GM12801 (cell line): ENCODE measurements around the gene SLC26A11.

Experiments
- TF ChIP-seq, protein P1 (sequence below): IDR thresholded peaks from one replicate; pipeline ENCODE4 v1.5.1; 2011; ENCODE audit warnings: control low read depth; ENCODE audit not compliant: insufficient read length; ENCODE audit errors: extremely low read depth

The SLC26A11 gene

GRCh38 chr17:80281516-80281915 is 61.3 kb downstream of the SLC26A11 start:
- TF ChIP-seq, protein P1, sequence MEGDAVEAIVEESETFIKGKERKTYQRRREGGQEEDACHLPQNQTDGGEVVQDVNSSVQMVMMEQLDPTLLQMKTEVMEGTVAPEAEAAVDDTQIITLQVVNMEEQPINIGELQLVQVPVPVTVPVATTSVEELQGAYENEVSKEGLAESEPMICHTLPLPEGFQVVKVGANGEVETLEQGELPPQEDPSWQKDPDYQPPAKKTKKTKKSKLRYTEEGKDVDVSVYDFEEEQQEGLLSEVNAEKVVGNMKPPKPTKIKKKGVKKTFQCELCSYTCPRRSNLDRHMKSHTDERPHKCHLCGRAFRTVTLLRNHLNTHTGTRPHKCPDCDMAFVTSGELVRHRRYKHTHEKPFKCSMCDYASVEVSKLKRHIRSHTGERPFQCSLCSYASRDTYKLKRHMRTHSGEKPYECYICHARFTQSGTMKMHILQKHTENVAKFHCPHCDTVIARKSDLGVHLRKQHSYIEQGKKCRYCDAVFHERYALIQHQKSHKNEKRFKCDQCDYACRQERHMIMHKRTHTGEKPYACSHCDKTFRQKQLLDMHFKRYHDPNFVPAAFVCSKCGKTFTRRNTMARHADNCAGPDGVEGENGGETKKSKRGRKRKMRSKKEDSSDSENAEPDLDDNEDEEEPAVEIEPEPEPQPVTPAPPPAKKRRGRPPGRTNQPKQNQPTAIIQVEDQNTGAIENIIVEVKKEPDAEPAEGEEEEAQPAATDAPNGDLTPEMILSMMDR: no peak

GRCh38 chr17:80283116-80283852 is 63.1 kb downstream of the SLC26A11 start:
- TF ChIP-seq, protein P1: no peak

GRCh38 chr17:80284631-80285030 is 64.4 kb downstream of the SLC26A11 start:
- TF ChIP-seq, protein P1: no peak

DNA sequence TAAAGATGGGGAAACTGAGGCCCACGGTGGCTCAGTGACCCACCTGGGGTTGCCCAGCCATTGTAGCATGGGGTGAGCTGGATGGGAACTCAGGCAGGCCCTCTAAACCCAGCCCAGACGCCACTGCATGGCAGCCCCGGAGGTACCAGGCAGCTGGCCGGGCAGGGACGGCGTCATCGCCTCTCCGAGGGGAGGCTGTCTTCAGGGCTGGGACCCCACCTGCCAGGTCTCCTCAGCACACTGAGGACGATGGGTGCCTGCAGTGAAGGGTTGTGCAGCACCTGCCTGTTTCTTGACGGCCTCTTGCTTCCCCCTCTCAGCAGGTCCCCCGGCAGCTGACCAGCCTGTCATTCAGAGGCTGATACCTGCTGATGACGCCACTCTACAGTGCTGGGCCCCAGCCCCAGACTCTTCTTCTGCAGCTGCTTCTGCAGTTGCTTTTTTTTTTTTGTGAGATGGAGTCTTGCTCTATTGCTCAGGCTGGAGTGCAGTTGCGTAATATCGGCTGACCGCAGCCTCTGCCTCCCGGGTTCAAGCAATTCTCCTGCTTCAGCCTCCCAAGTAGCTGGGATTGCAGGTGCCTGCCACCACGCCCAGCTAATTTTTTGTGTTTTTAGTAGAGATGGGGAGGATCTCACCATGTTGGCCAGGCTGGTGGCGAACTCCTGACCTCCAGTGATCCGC is 65.2 kb downstream of the SLC26A11 start:
- TF ChIP-seq, protein P1: no peak

DNA sequence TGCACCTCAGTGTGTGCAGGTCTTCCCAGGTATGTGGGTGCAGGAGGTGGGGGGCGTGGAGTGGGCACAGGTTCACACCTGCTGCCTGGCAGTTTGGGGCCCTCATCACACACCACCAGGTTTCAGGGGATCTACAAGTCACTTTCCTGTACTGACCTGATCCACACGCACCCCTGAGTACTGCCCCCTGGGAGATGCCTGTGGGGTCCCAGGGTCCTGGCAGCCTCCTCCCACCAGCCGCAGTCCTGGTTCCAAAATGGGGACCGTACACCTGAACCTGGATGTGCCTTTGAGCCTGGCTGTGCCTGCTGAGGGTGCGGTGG is 66.4 kb downstream of the SLC26A11 start:
- TF ChIP-seq, protein P1: no peak

GRCh38 chr17:80287038-80287437 is 66.8 kb downstream of the SLC26A11 start:
- TF ChIP-seq, protein P1: no peak

- TF ChIP-seq, protein P1: no peak
These were observed 67.8 kb downstream of the SLC26A11 start for GRCh38 chr17:80287806-80288567.
